ENCODE measurements around the gene STOM. TPM values are rescaled to one million over a fixed set of nuclear protein-coding genes. Genes with fewer than 3 reads are reported as not detected.

Gene STOM, protein sequence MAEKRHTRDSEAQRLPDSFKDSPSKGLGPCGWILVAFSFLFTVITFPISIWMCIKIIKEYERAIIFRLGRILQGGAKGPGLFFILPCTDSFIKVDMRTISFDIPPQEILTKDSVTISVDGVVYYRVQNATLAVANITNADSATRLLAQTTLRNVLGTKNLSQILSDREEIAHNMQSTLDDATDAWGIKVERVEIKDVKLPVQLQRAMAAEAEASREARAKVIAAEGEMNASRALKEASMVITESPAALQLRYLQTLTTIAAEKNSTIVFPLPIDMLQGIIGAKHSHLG
- total RNA-seq (11.2 and 13.6 TPM in 2 replicates), polyA plus RNA-seq (11.7 and 19.5 TPM in 2 replicates)

DNA sequence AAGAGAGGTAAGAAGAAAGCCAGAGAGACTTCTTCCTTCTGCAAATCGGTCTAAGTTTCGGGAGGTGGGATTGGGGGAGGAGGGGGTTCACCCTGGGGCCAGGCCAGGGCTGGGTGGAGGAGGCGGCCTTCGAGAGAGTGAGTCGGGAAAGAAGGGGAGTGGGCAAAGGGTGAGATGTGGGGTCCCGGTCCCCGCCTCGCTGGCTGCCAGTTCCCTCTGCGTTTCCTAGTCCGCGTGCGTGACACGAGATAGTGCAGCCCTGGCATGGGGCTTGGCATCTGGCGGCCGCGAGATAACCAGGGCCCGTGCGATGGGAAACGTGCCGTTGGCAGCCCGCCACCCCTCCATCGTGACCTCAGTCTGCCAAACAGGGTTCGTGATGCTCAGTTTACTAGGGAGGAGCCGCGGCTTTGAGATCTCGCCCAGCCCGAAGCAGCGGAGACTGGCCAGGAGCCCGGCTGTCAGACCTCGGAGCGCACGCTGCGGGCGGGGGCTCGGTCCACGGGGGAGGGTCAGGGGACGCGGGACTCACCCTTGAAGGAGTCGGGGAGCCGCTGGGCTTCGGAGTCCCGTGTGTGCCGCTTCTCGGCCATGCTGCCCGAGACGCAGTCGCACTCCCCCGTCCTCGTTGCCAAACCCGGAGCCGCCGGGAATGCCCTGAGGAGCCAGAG, at the start of gene STOM:
STOM (minus strand) TSS at position 656 of the 671 bp plus-strand sequence; CDS start at position 593, 63 bp downstream.
- no peaks in the 10 kb centered on the region for H3K27me3 ChIP-seq
- H3K9me3 ChIP-seq (ENCODE audit: low read depth) = no peaks in the 10 kb centered on the region
- H3K4me1 ChIP-seq (ENCODE audit: low read depth) = peaks cover 10% of the 10 kb centered on the region
- DNase-seq (ENCODE audit: low read depth in 1 of 2, low spot score in 1 of 2) = peak in 1 of 2 donors; percentile 94
- TF ChIP-seq, protein P1, sequence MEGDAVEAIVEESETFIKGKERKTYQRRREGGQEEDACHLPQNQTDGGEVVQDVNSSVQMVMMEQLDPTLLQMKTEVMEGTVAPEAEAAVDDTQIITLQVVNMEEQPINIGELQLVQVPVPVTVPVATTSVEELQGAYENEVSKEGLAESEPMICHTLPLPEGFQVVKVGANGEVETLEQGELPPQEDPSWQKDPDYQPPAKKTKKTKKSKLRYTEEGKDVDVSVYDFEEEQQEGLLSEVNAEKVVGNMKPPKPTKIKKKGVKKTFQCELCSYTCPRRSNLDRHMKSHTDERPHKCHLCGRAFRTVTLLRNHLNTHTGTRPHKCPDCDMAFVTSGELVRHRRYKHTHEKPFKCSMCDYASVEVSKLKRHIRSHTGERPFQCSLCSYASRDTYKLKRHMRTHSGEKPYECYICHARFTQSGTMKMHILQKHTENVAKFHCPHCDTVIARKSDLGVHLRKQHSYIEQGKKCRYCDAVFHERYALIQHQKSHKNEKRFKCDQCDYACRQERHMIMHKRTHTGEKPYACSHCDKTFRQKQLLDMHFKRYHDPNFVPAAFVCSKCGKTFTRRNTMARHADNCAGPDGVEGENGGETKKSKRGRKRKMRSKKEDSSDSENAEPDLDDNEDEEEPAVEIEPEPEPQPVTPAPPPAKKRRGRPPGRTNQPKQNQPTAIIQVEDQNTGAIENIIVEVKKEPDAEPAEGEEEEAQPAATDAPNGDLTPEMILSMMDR (IDR thresholded peaks at IDR 0.05; ENCODE audit: low read depth, low read length) = no peak
- H3K27ac ChIP-seq = no peak within 1 kb of the TSS
- peak within 1 kb of the TSS; percentile 49 for H3K4me3 ChIP-seq
- no peaks in the 10 kb centered on the region for H3K36me3 ChIP-seq

DNA sequence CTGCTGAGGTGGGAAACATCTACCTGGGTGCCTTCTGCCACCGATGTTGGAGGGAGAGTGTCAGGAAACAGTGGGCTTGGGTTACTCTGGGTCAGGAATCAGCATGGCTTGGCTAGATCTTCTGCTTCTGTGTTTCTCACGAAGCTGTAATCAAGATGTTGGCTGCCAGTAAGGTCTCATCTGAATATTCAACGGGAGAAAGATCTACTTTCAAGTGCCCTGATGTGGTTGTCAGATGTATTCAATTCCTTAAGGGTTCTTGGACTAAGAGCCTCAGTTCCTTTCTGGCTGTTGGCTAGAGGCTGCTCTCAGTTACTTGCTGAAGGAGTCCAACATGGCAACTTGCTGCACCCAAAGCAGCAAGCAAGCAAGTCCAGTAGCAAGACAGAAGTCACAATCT, 41.9 kb upstream of the STOM start:
- no peaks in the 10 kb centered on the region for H3K4me1 ChIP-seq (ENCODE audit: low read depth)
- no peak overlapping the region for H3K27ac ChIP-seq
- H3K27me3 ChIP-seq = no peaks in the 10 kb centered on the region
- TF ChIP-seq, protein P1 (IDR thresholded peaks at IDR 0.05; ENCODE audit: low read depth, low read length) = no peak
- H3K9me3 ChIP-seq (ENCODE audit: low read depth) = no peaks in the 10 kb centered on the region
- H3K36me3 ChIP-seq = no peaks in the 10 kb centered on the region
- DNase-seq (ENCODE audit: low read depth in 1 of 2, low spot score in 1 of 2) = no peak
- H3K4me3 ChIP-seq = no peak overlapping the region

DNA sequence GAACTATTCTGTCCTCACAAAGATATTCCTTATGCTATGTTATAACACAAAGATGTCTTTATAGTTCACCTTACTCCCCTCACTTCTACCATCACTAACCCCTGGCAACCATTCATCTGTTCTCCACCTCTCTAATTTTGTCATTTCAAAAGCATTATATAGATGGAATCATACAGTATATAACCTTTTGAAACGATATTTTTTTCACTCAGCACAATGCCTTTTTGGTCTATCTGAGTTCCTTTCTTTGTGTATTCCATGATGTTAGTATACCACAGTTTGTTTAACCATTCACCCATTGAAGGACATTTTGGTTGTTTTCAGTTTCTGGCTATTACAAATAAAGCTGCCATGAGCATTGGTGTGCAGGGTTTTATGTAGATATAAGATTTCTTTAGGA, 35.8 kb upstream of the STOM start:
- Histone ChIP-seq H3K27me3 (no peaks in the 10 kb centered on the region), H3K9me3 (ENCODE audit: low read depth) (no peaks in the 10 kb centered on the region), H3K27ac (no peak overlapping the region), H3K36me3 (no peaks in the 10 kb centered on the region), H3K4me1 (ENCODE audit: low read depth) (no peaks in the 10 kb centered on the region), H3K4me3 (no peak overlapping the region)
- TF ChIP-seq, protein P1 (IDR thresholded peaks at IDR 0.05; ENCODE audit: low read depth, low read length) = no peak
- no peak for DNase-seq (ENCODE audit: low read depth in 1 of 2, low spot score in 1 of 2)

DNA sequence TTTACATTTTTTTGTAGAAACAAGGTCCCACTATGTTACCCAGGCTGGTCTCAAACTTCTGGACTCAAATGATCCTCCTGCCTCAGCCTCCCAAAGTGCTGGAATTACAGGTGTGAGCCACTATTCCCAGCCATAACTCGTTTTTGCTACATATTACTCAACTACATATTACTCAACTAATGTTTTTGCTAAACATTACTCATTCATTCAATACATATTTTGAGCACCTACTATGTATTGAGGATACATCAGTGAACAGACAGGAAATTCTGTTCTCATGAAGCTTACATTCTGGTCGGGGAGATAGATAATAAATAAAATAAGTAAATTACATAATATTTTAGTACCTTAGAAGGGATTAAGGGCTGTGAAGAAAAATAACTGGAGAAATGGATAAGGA, 34.9 kb upstream of the STOM start:
- H3K9me3 ChIP-seq (ENCODE audit: low read depth) = no peaks in the 10 kb centered on the region
- H3K4me1 ChIP-seq (ENCODE audit: low read depth) = no peaks in the 10 kb centered on the region
- no peaks in the 10 kb centered on the region for H3K36me3 ChIP-seq
- H3K27ac ChIP-seq = no peak overlapping the region
- H3K4me3 ChIP-seq = no peak overlapping the region
- H3K27me3 ChIP-seq = no peaks in the 10 kb centered on the region
- no peak for DNase-seq (ENCODE audit: low read depth in 1 of 2, low spot score in 1 of 2)
- TF ChIP-seq, protein P1 (IDR thresholded peaks at IDR 0.05; ENCODE audit: low read depth, low read length) = no peak

DNA sequence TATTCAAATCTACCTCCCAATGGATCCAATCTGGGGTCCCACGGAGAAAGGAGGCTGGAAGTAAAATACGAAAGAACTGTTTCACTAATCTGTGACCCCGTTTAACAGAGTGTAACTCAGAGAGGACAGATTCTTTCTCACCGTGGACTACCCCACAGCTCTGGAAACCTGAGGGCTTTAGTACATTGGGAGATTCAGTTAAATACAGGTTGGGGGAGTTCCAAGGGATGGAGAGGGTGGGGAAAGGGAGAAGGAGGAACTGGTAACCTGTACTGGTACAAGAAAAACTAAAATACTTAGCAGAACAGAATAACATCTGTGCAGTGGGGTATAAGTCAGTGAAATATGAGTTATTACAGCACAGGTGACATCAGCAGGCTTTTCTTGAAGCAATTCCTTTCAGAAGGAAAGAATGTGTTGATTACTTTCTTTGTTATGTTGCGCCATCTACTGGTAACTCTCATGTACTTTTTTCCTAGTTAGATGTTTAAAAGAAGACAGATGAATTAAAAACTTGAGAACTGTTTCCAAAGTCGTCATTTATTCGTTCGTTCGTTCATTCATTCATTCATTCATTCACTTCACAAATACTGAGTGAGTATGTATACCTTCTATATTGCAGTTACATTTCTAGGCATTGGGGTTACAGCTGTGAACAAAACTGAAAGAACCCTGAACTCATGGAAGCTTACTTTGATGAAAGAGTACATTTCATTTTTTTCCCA, 30.0 kb upstream of the STOM start:
- H3K36me3 ChIP-seq = no peaks in the 10 kb centered on the region
- H3K27ac ChIP-seq = no peak overlapping the region
- TF ChIP-seq, protein P1 (IDR thresholded peaks at IDR 0.05; ENCODE audit: low read depth, low read length) = peak; percentile 49
- no peaks in the 10 kb centered on the region for H3K27me3 ChIP-seq
- H3K9me3 ChIP-seq (ENCODE audit: low read depth) = no peaks in the 10 kb centered on the region
- H3K4me1 ChIP-seq (ENCODE audit: low read depth) = no peaks in the 10 kb centered on the region
- peak; percentile 75 to 86 for DNase-seq (ENCODE audit: low read depth in 1 of 2, low spot score in 1 of 2)
- H3K4me3 ChIP-seq = no peak overlapping the region
